A549 treated with AZD9567 at 1 μM for 4 hours (cell line): ENCODE measurements around the gene NUS1. TPM values are rescaled to one million over a fixed set of nuclear protein-coding genes. Genes with fewer than 3 reads are reported as not detected.

Source experiments
- total RNA-seq: library from RNA; stranded (reverse); fragments of 200-300 nt; extraction: Qiagen RNA extraction; gene quantifications from 5 replicates; pipeline ENCODE4 v1.2.3, GENCODE V29; 2022; ENCODE audit not compliant: insufficient read depth

NUS1 gene
- 23.5 to 36.4 TPM (median 28.0 TPM) in 5 replicates for total RNA-seq

DNA sequence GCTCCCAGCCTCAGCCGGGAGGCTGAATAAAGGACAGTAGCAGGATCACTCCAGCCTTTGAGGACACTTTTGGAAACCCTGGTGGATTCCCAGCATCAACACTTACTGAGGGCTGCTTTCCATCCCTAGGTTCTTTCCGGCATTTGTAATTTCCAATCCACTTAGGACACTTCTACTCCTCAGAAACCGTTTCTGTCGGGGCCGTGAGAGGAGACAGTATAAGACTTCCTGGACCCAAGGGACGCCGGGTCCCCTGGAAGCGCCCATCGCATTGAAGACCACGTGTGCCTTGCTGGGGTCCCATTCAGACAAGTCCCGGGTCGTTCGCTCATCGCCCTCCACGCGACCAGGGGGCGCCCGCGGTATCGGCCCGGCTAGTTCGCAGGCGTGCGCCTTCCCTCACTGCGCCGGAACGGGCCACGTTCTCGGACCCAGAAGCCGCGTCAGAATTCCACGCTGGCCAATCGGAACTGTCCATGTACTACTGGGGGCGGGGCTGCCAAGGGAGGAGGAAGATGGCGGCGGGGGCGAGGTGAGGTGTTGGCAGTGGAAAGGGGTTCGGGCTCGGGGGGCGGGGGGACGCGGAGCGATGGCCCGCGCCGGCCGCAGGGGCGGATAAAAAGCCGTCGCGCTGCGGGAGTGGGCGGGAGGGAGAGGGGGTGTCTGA lies at the start of gene NUS1:
Gene NUS1 (plus strand): TSS at position 479 of the 667 bp plus-strand sequence. CDS start 202 bp downstream, outside the sequence.

Other genes with a start within 250 kb of the NUS1 start
- gene ROS1, start 249.5 kb upstream of the NUS1 start, total RNA-seq, result 0.14 to 0.32 TPM (median 0.20 TPM) in 4 of 5 replicates, not detected in the other
- 19.8 to 43.4 TPM (median 22.6 TPM) in 5 replicates for gene DCBLD1, start 192.8 kb upstream of the NUS1 start, total RNA-seq
- 13.9 to 17.8 TPM (median 17.6 TPM) in 5 replicates for gene GOPC, start 73.0 kb upstream of the NUS1 start, total RNA-seq
- gene SLC35F1, start 231.8 kb downstream of the NUS1 start, total RNA-seq, result 0.02 TPM in 2 of 5 replicates, not detected in the others